DND-41 (cell line): ENCODE measurements around the gene RABGAP1L.

Experiments
- ATAC-seq: fragments of 200-7000 bp; cut with Tn5 transposase; 3 replicates; pipeline ENCODE4 v1.9.1; 2021; ENCODE audit warnings: low read depth; ENCODE audit not compliant: insufficient read depth
- DNase-seq: peaks from one replicate; pipeline ENCODE4 v3.0.0-alpha.2; 2020
- H2AFZ ChIP-seq: 2 replicates; pipeline ENCODE4 v1.6.0; 2012; ENCODE audit warnings: low read depth, low read length
- H3K27ac ChIP-seq: 2 replicates; pipeline ENCODE4 v1.5.1; 2012; ENCODE audit warnings: low read length, inconsistent platforms
- H3K27me3 ChIP-seq: fragments of 200-600 bp; sonication (generic); 2 replicates; pipeline ENCODE4 v1.6.0; 2012; ENCODE audit warnings: low read length, mild to moderate bottlenecking, inconsistent platforms; ENCODE audit not compliant: insufficient read depth, poor library complexity
- H3K36me3 ChIP-seq: 2 replicates; pipeline ENCODE4 v1.5.1; 2012; ENCODE audit warnings: low read length, inconsistent platforms; ENCODE audit not compliant: insufficient read depth
- H3K4me1 ChIP-seq: 2 replicates; pipeline ENCODE4 v1.5.1; 2012; ENCODE audit warnings: mild to moderate bottlenecking, low read length; ENCODE audit not compliant: insufficient read depth
- H3K4me2 ChIP-seq: 2 replicates; pipeline ENCODE4 v1.6.0; 2012; ENCODE audit warnings: mild to moderate bottlenecking, moderate library complexity, low read length, inconsistent platforms; ENCODE audit not compliant: insufficient read depth
- H3K4me3 ChIP-seq, 2 experiments: fragments of 200-600 bp in 1 of 2; shearing (Covaris generic) in 1 of 2; 2 replicates each; pipeline ENCODE4 v1.5.1; 2012 to 2016; ENCODE audit warnings: inconsistent platforms in 2 of 2, low read length in 2 of 2, mild to moderate bottlenecking in 2 of 2, low read depth in 1 of 2, moderate library complexity in 1 of 2
- H3K79me2 ChIP-seq: 2 replicates; pipeline ENCODE4 v1.6.0; 2012; ENCODE audit warnings: low read length, inconsistent platforms; ENCODE audit not compliant: insufficient read depth
- H3K9ac ChIP-seq: 2 replicates; pipeline ENCODE4 v1.6.0; 2012; ENCODE audit warnings: low read depth, mild to moderate bottlenecking, inconsistent platforms, low read length, moderate library complexity
- H3K9me3 ChIP-seq: 2 replicates; pipeline ENCODE4 v1.5.1; 2012; ENCODE audit warnings: low read length, moderate library complexity, mild to moderate bottlenecking, inconsistent platforms; ENCODE audit not compliant: insufficient read depth, severe bottlenecking
- H4K20me1 ChIP-seq: 2 replicates; pipeline ENCODE4 v1.6.0; 2012; ENCODE audit warnings: low read length; ENCODE audit not compliant: insufficient read depth
- EZH2 ChIP-seq: IDR thresholded peaks from 3 replicates; pipeline ENCODE4 v1.6.1; 2012; ENCODE audit warnings: borderline replicate concordance, low read depth, mild to moderate bottlenecking, moderate library complexity, low read length, inconsistent platforms; ENCODE audit not compliant: severe bottlenecking
- TF ChIP-seq, protein P1 (sequence below): IDR thresholded peaks from 2 replicates; pipeline ENCODE4 v1.5.1; 2012; ENCODE audit warnings: borderline replicate concordance, low read length, moderate library complexity, mild to moderate bottlenecking; ENCODE audit not compliant: poor library complexity, severe bottlenecking; ENCODE audit errors: extremely low read depth

Gene RABGAP1L

GRCh38 chr1:174448531-174448883 is 289.2 kb downstream of the RABGAP1L start:
- Histone ChIP-seq H2AFZ (no peak overlapping the region), H3K9ac (no peak overlapping the region), H4K20me1 (no peaks in the 10 kb centered on the region), H3K4me3 (no peak overlapping the region), H3K27ac (no peak overlapping the region), H3K27me3 (no peaks in the 10 kb centered on the region), H3K9me3 (no peaks in the 10 kb centered on the region), H3K4me1 (no peaks in the 10 kb centered on the region), H3K79me2 (no peaks in the 10 kb centered on the region), H3K4me2 (no peak overlapping the region), H3K36me3 (no peaks in the 10 kb centered on the region)
- DNase-seq (no peak), ATAC-seq (no peak)
- TF ChIP-seq, protein P1, sequence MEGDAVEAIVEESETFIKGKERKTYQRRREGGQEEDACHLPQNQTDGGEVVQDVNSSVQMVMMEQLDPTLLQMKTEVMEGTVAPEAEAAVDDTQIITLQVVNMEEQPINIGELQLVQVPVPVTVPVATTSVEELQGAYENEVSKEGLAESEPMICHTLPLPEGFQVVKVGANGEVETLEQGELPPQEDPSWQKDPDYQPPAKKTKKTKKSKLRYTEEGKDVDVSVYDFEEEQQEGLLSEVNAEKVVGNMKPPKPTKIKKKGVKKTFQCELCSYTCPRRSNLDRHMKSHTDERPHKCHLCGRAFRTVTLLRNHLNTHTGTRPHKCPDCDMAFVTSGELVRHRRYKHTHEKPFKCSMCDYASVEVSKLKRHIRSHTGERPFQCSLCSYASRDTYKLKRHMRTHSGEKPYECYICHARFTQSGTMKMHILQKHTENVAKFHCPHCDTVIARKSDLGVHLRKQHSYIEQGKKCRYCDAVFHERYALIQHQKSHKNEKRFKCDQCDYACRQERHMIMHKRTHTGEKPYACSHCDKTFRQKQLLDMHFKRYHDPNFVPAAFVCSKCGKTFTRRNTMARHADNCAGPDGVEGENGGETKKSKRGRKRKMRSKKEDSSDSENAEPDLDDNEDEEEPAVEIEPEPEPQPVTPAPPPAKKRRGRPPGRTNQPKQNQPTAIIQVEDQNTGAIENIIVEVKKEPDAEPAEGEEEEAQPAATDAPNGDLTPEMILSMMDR: no peak
- TF ChIP-seq EZH2: no peak

- Histone ChIP-seq H3K27ac (no peak overlapping the region), H4K20me1 (no peaks in the 10 kb centered on the region), H3K27me3 (no peaks in the 10 kb centered on the region), H3K9me3 (no peaks in the 10 kb centered on the region), H3K36me3 (no peaks in the 10 kb centered on the region), H3K4me1 (no peaks in the 10 kb centered on the region), H3K79me2 (no peaks in the 10 kb centered on the region), H3K4me3 (no peak overlapping the region), H3K9ac (no peak overlapping the region), H3K4me2 (no peak overlapping the region), H2AFZ (no peak overlapping the region)
- DNase-seq: no peak
- ATAC-seq: no peak
- TF ChIP-seq, protein P1: no peak
- no peak for TF ChIP-seq EZH2
Observed at GRCh38 chr1:174448974-174449373, 289.7 kb downstream of the RABGAP1L start.

GRCh38 chr1:174451408-174451807 is 292.1 kb downstream of the RABGAP1L start:
- DNase-seq: no peak
- no peaks in the 10 kb centered on the region for H3K27me3 ChIP-seq
- H3K9me3 ChIP-seq: no peaks in the 10 kb centered on the region
- no peaks in the 10 kb centered on the region for H3K4me1 ChIP-seq
- H4K20me1 ChIP-seq: no peaks in the 10 kb centered on the region
- H3K4me2 ChIP-seq: no peak overlapping the region
- no peaks in the 10 kb centered on the region for H3K36me3 ChIP-seq
- ATAC-seq: no peak
- no peak overlapping the region for H3K9ac ChIP-seq
- no peaks in the 10 kb centered on the region for H3K79me2 ChIP-seq
- no peak overlapping the region for H3K27ac ChIP-seq
- H3K4me3 ChIP-seq: no peak overlapping the region
- TF ChIP-seq, protein P1: no peak
- no peak overlapping the region for H2AFZ ChIP-seq

DNA sequence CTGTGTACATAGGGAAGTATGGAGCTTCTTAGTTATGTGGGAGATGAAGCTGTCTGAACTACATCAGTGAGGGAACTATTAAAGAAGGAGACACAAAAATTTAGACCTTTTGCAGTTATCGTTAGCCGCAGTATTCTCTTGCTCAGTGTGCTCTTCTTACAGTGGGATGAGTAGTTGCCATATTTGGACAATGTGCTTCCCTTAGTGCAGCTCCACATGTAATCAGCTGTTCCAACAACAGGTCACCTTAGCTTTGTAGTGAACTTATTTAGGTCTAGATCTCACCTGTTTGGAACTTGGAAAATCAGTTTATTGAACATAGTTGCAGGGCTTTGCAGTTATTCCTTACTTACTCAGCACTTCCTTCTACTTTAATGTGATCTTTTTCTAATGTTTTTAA is 306.5 kb downstream of the RABGAP1L start:
- H2AFZ ChIP-seq: no peak overlapping the region
- no peak overlapping the region for H3K27ac ChIP-seq
- no peaks in the 10 kb centered on the region for H3K4me1 ChIP-seq
- TF ChIP-seq, protein P1: no peak
- TF ChIP-seq EZH2: no peak
- H3K4me3 ChIP-seq: no peak overlapping the region
- no peak overlapping the region for H3K4me2 ChIP-seq
- H3K79me2 ChIP-seq: no peaks in the 10 kb centered on the region
- DNase-seq (no peak), ATAC-seq (no peak)
- H4K20me1 ChIP-seq: no peaks in the 10 kb centered on the region
- H3K36me3 ChIP-seq: no peaks in the 10 kb centered on the region
- H3K9ac ChIP-seq: no peak overlapping the region
- H3K27me3 ChIP-seq: no peaks in the 10 kb centered on the region
- no peaks in the 10 kb centered on the region for H3K9me3 ChIP-seq
